Stimulated activated CD8-positive, alpha-beta memory T cell treated with anti-CD3 and anti-CD28 coated beads, Interleukin-15, amount 100 ng/mL, for 24 hours (primary cell): Measurements from ENCODE around the gene KISS1R.

Source experiments
- DNase-seq: peaks from one replicate; pipeline ENCODE4 v3.0.0-alpha.2; 2020; ENCODE audit warnings: low read depth

The KISS1R gene

DNA sequence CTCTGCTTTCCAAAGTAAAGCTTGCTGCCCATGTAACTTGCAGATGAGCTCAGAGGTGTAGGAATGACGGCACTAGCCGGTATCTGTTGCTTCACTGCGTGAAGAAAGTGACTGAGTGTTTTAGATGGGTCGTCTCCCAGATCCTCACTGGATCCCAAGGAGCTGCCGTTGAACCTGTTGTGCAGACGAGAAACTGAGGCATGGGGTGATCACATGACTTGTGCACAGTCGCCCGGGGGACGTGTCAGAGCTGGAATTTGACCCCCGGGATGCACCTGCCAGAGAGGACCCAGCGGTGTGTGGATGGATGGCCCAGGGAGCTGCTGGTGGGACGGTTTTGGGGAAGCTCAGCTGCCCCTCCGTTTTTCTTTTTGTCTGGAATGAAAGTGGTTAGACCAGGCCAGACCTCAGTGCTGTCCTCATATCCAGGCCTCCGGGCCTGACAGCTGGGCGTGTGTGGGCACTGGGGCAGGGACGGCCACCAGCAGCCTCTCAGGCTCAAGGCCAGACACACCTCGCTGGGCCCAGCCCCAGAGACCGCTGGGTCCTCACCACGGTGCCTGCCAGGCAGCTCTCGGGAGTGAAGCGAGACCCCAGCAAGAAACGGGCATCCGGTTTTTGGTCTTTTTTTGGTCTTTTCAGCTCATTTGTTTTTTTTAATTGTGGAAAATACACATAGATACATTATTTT is 21.2 kb downstream of the KISS1R start:
- no peak for DNase-seq

DNA sequence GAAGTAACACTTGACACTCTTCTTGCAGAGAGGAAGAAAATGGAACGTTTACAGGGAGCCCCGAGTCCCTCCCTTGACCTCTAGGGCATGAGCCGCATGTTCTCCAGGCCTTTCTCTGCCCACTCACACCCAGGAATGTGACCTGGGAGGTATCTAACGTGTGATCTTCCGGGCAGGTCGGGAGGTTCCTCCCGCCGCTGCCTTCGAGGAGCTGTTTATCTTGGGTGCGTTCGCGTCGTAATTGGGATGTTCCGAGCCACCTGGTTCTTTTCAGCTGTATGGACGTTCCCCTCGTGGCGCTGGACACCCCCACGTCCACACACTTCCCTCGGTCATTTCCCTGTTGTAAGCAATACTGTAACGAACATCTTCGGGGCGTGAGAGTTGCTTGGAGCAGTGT is 22.3 kb downstream of the KISS1R start:
- DNase-seq = no peak

DNA sequence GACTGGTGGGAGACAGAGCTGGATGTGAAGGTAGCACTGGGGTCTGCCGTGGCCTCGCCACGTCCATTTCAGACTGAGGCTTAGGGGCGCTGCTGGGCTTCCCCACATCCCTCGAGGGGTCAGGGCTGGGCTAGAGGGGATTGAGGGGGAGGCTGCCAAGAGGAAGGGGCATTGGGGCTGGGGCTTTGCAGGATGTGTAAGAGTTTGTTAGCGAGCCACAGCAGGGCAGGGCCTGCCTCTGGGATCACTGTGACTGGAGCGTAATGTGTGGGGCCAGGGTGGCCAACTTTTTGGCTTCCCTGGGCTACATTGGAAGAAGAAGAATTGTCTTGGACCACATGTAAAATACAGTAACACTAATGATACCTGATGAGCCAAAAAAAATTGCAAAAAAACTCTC is 22.8 kb downstream of the KISS1R start:
- no peak for DNase-seq

DNA sequence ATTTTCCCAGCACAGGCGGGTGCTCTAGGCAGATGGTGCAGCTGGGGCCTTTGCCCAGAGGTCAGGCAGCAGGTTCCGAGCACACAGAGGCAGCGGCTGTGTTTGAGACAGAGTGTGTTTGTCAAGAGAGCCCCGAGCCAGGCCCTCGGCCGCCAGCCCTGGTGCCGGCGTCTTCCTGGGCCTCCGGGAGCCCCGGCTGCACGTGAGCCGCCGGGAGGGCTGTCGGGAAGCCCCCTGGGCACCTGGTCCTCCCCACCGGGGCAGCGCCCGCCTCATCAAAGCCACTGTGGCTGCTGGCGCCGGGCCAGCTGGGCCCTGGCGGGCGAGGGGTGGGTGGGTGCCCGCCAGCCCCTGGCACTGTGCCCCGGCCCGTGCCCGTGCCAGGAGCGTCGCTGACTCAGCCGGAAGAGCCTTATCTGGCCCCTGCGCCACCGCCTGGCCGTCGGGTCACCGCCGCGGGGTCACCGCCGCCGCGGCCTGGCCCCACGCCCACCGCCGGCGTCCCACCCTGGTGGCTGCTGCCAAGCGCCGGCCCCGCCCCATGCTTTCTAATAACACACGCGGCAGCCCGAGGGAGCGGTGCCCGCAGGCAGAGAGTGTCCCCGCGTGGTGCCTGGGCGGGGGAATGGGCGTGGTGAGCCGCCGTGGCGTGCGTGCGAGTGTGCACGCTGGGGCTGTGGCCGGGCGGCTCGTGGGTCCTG is 23.6 kb downstream of the KISS1R start:
- DNase-seq = no peak

DNA sequence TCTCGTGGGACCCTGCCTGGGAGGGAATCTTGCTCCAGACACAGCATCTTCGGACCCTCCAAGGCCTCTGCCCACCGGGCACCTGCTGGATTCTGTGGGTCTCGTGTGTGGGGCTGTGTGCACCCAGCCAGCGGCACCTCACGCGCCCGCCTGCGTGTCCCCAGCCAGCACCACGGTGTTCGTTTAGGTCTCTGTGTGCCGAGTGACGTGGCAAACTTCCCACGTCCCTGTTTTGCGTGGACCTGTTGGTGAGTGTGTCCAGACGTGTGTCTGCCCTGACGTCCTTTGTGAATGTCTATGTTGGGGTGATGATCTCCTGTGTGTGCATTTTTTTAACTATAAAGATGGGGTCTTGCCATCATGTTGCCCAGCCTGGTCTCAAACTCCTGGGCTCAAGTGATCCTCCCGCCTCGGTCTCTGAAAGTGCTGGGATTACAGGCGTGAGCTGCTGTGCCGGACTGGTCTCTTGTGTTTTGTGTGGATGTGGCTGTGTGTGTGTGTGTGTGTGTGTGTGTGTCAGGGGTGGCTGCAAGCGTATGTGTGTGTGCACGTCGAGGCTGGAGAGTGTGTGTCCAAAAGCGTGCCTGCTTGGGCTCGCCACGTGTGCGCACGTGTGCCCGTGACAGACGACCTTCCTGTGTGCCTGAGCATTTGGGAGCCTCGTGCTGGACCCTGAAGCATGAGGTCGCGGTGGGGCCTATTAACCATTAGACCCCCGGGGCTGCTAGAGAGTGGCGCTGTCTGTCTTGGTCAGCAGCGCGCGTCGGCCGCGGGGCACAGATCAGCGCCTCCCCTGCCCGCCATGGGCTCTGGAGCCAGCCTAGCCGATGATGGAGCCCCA is 24.4 kb downstream of the KISS1R start:
- DNase-seq = no peak

DNA sequence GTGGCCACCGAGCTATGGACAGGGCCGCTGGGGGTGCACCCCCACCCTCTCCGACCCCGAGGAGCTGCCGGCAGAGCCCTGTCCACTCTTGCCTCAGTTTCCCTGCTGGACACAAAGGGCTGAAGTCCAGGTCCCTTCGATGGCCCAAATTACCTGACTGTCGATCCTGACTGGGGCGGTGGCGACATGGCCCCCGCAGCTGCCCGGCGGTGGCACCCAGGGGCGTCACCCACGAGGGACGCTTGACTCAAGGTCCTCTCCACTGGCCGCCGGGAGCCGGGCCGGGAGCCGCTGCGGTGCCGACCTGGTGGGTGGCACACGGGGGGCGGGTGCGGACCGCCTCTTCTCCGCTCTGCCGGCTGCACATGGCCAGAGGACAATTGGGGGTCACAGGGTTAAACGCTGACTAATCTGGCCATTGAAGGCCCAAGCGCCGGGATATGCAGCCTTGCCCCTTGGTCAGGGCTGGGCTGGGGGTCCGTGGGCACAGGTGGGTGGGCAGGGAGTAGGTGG is 25.1 kb downstream of the KISS1R start:
- DNase-seq = no peak

DNA sequence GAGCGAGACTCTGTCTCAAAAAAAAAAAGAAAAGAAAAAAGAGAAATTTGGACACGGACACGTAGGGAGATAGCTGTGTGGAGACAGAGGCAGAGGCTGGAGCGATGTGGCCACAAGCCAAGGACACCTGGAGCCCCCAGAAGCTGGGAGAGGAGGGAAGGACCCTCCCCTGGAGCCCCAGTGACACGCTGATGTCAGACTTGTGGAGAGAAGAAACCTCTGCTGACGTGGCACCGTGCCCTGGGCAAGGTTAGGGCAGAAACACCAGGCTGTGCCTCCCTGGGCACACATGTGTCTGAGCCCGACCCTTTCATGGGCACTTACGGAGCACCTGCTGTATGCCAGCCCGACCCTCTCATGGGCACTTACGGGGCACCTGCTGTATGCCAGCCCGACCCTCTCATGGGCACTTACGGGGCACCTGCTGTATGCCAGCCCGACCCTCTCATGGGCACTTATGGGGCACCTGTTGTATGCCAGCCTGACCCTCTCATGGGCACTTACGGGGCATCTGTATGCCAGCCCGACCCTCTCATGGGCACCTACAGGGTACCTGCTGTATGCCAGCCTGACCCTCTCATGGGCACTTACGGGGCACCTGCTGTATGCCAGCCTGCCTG is 26.5 kb downstream of the KISS1R start:
- DNase-seq = no peak

DNA sequence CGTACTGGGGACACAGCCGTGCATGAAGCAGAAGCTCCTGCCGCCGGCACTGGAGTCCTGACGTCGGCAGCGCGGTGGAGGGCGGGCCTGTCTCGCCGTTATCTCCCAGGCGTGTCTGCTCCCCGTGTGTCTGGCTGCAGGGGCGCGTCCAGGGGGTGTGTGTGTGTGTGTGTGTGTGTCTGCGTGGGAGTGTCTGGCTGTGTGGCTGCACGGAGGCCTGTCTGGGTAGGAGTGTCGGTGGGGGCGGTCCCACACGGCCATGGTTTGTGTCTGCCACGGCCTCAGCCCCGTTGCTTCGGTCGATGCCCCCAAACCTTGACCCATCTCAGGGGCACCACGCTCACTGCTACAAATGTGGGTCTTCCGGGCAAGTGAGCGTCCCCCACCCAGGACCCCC is 27.0 kb downstream of the KISS1R start:
- DNase-seq = no peak

DNA sequence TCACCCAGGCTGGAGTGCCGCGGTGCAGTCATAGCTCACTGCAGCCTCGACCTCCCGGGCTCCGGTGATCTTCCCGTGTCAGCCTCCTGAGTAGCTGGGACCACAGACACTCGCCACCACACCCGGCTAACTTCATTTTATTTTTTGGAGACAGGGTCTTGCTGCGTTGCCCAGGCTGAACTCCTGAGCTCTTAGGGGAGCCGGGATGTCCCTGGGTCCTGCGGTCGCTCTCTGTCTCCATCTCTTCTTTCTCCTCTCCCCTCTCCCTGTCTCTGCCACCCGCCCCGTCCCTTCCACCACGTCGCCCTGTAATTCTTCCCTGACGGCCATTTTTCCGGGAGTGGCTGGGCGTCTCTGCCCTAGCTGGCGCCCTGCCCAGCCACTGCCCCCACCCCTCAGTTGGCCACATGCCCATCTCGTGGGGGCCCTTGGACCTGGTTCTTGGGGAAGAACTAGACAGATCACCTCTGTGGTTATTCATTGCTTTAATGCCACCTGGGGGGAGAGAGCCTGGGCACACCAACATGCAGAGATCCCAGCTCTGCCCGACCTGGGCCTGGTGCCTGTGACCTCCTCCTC is 27.6 kb downstream of the KISS1R start:
- DNase-seq = no peak

DNA sequence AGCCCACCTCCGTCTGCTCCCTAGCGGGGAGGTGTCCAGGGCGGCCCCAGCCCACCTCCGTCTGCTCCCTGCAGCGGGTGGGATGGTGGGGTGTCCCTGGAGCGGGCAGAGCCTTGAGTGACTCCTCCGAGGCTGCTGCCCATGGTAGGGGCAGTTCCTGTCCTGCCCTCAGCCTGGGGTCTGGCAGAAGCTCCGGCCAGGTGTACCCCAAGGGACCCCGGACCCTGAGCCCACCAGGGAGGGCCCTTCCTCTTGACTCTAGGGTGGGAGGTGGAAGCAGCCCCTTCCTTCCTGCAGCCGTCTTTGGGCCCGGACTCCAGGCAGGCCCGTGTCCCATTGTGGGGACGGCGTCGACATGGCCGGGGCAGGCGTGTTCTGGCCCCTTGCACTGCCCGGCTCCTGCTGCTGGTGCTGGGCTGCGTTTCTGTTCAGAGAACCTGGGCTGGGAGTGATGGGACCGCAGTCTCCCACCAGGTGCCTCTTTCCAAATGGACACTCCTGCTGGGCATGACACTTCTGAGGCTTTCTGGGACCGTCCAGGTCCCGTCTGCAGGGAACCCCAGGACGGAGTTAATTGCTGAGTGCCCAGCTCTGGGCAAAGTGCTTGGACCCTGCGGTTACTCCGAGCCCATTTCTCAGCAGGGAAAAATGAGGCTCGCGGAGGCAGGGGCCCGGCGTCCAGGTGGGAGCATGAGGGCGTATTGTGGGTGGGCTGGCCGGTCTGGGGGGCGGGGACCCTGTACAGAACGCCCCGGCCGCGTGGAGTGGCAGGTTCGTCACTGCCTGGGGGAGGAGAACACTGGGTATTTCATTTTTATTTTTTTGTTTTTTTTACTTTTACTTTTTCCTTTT is 28.5 kb downstream of the KISS1R start:
- DNase-seq = no peak

DNA sequence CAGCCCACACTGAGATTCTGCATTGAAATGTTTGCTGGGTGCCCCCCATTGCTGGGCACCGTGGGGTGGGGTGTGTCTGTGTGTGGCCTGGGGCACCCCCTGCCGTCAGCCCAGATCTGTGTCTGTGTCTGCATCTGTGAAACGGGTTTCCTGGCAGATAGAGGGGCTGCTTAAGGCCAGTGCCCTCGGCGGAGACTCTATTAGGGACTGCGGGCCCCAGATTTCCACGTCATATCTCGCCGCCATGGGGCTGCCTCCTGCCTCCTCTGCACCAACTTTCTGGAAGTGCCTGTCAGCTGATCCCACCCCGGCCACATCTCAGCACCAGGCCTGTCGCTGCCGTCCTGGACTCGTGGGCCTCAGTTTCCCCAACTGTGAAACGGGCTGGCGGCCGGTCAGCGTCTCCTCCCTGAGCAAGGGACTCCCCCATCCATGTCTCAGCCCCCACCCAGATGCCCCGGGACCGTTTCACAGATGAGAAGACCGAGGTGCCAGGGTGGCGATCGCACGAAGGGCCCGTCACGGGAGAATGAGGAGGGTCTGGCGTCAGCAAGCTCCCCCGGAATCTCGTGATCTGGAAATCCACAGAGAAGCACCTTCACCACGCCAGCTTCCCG is 30.1 kb downstream of the KISS1R start:
- no peak for DNase-seq

DNA sequence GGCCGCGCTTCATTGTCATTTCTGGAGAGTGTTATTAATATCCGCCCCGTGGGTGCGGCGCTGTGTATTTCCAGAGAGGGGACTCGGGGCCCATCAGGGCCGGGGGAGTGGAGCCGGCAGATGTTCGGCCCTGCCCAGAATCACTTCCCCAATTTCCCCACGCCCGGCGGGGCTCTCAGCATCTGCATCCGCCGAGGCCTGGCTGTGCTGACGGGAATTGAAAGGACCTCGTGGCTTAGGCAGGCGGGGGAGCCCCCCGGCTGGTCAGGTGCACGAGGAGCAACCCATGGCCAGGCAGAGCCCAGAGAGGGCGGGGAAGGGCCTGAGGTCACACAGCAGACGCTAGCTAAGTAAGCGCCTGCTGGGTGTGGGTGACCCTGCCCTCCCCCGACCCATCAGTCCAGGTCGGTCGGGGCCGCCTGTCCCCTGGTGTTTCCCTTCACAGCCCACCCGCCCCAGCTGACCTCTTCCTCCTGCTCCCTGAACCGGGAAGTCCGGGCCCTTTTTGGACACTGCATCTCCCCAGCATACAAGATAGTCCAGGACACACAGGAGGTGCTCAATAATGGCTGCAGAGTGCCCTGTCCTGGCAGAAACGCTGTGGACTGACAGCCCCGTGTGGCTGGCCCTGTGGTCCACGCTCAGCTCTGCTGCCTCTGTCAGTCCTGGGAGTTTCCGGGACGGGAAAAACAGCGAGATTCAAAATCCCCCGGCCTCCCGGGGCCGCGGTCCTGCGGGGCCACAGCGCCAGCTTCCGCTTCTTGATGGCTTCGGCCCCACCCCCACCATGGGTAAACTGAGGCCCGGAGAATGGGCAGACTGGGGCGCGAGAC is 30.8 kb downstream of the KISS1R start:
- no peak for DNase-seq

DNA sequence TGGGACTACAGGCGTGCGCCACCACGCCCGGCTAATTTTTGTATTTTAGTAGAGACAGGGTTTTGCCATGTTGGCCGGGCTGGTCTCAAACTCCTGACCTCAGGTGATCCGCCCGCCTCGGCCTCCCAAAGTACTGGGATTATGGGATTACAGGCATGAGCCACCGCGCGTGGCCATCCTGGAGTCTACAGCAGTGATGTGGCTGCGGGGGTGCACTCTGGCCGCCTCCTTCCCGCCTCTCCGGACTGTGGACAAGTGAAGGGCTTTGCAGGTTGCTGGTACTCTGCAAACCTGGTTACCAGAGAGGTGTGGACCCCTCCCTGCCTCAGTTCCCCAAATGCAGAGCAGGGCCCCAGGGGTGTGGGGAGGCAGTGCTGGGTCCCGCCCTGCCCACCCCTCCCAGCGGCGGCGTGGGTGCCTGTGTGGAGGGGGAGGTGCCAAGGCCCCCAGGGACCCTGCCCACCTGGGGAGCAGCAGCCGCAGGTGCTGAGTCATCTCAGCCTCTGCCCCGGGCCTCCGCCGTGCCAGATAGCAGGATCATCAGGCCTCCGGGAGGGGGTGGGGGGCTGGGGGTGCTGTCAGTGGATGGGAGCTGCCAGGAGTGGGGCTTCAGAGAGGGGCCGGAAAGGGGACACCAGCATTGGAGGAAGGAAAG is 31.8 kb downstream of the KISS1R start:
- DNase-seq = no peak

DNA sequence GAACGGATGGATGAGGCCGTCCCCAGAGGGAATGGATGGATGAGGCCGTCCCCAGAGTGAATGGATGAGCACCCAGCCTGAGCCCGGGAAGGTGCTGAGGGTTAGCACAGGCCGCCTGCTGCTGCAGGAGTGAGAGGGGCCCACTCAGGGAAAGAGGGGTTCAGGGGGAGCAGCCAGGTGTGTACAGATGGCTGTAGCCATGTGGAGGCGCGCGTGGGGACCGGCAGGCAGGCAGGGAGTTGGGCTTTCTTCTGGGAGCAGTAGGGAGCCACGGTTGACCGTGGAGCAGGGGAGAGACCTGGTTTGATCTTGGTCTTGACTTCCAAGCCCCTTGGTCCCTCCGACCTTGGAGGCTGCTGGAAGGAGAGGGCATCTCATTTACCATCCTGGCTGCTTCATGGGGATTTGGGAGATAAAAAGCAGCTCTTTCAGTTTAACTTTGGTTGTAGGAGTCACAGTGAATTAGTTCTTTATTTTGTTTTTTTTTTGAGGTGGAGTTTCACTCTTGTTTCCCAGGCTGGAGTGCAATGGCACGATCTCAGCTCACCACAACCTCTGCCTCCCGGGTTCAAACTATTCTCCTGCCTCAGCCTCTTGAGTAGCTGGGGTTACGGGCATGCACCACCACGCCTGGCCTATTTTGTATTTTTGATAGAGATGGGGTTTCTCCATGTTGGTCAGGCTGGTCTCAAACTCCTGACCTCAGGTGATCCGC is 33.4 kb downstream of the KISS1R start:
- DNase-seq = no peak

DNA sequence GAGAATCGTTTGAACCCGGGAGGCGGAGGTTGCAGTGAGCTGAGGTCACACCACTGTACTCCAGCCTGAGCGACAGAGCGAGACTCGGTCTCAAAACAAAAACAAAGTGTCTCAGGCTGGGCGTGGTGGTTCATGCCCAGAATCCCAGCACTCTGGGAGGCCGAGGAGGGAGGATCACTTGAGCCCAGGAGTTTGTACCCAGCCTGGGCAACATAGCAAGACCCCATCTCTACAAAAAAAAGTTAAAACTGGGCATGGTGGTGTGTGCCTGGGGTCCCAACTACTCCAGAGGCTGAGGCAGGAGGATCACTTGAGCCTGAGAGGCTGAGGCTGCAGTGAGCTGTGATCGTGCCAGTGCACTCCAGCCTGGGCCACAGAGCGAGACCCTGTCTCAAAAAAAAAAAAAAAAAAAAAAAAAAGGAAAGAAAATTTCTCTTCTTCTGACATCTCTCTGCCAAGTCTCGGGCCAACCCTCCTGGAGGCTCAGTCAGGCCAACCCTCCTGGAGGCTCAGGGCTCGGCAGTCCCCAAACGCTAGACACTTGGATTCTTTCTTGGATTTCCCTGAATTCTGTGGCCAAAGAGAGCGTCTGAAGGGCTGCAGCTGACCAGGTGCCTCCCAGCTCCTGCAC is 35.0 kb downstream of the KISS1R start:
- no peak for DNase-seq

DNA sequence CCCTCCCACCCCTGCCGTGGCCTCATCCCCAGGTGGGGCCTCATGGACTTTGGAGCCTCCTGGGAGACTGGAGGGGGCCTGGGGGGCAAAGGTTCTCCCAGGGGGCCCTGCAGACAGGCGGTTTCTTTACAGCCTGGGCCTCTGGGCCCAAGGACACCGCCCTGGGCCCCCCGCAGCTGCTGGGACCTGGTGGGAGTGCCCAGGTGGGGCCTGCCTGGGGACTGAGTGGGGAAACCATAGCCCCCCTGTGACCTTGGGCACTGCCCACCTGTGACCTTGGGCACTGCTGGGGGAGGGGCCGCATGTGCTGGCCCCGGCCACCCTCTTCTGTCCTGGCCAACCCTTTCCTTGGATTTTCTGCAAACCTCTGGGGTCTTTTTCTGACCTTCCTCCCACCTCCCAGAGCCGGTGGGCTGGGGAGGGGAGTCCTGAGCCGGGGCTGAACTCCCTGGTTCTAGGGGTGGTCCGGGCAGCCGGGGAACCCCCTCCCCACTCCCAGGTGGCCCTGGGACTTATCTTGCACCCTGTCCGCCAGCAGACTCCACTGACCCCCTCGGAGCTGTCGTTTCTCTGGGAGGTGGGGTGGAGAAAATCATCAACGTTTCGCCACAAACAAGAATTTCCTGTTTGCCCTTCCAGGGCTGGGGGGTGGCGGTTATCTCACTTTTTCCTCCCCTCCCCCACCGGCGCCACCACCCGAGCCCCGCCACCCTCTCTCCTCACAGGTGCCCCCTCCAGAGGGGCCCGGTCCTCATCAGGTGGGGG is 35.7 kb downstream of the KISS1R start:
- no peak for DNase-seq
